Suprapubic skin (tissue), 4 donors: ENCODE data around the gene OR10C1.

Source experiments
- CTCF ChIP-seq, 2 donors: fragments of 200-600 bp in 1 of 2; fragments of 450-650 bp in 1 of 2; sonication (generic) in 1 of 2; IDR thresholded peaks; one replicate each; pipeline ENCODE4 v1.5.1; 2016 to 2019; ENCODE audit warnings: antibody characterized with exemption in 2 of 2, mild to moderate bottlenecking in 1 of 2, moderate library complexity in 1 of 2
- POLR2A ChIP-seq, 2 donors: fragments of 450-650 bp; IDR thresholded peaks; one replicate each; pipeline ENCODE4 v1.6.1; 2017; ENCODE audit warnings: antibody characterized with exemption in 2 of 2, mild to moderate bottlenecking in 2 of 2, moderate library complexity in 2 of 2
- POLR2AphosphoS5 ChIP-seq, 3 donors: sonication (generic); formaldehyde crosslinking; IDR thresholded peaks; one replicate each; pipeline ENCODE4 v1.6.1; 2017; ENCODE audit warnings: antibody characterized with exemption in 3 of 3

- no peak for TF ChIP-seq POLR2A (IDR thresholded peaks at IDR 0.05)
- TF ChIP-seq CTCF (IDR thresholded peaks at IDR 0.05), result no peak
- no peak for TF ChIP-seq POLR2AphosphoS5 (IDR thresholded peaks at IDR 0.05)
Measured at GRCh38 chr6:29489286-29489685, 50.2 kb downstream of the OR10C1 start.
